ENCODE measurements around the gene PGF.

PGF gene

DNA sequence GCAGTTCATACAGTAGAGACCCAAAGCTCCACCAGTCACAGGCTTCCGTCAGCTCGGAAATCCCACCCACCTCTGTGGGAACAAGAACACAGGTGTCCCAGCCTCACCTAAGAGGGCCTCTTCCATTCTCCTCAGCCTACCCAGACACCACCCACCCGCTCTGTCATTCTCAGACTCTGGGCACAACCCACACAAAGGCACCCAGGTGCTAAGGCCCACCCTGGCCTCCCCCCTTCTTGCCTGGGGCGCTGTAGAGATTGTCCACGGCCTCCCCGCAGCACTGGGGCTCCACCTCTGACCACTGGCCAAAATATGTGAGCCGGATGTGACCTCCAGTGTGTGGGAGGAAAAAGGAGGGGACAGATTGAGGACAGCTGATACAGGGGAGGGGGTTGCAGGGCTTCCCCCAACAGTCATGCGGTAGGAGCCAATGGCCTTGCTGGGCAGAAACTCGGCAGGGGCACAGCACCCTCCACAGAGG is 46.5 kb downstream of the PGF start:
- Histone ChIP-seq H3K9me3 (ENCODE audit: insufficient read depth, low read length) (no peaks in the 10 kb centered on the region), H3K4me3 (ENCODE audit: insufficient read length, low read depth) (no peak overlapping the region), H3K36me3 (ENCODE audit: insufficient read depth, insufficient read length, low read length) (peaks cover 29% of the 10 kb centered on the region), H3K27me3 (ENCODE audit: insufficient read depth, insufficient read length) (no peaks in the 10 kb centered on the region), H3K4me1 (ENCODE audit: insufficient read depth, insufficient read length) (no peaks in the 10 kb centered on the region), H3K9ac (ENCODE audit: insufficient read length, low read depth) (no peak overlapping the region)
- DNase-seq (ENCODE audit: low read depth, low spot score): no peak
- TF ChIP-seq ZNF274 (IDR thresholded peaks at IDR 0.05; ENCODE audit: low read depth, low read length) (no peak), SUZ12 (IDR thresholded peaks at IDR 0.05; ENCODE audit: extremely low read depth, insufficient read depth, insufficient read length) (no peak), YY1 (IDR thresholded peaks at IDR 0.05; ENCODE audit: insufficient read depth, insufficient read length) (no peak)

DNA sequence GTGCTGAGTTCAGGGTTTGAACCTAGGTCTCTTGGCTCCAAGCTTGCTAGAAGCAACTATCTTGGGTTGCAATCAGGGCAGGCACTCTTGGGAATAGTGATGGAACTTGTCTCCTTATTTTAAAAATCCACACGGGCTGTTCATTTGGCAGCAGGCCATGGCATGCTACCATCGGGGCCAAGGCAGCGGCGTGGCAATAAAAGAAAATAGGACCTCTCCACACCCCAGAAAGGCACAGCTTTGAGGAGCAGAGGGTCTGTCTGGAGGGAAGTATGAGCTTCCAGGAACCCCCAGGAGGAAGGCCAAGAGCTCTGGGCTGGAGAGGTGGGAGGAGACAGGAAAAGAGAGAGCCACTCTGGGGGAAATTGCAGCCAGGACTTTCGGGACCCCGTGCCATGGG is 47.7 kb downstream of the PGF start:
- peaks cover 2% of the 10 kb centered on the region for H3K4me1 ChIP-seq (ENCODE audit: insufficient read depth, insufficient read length)
- H3K36me3 ChIP-seq (ENCODE audit: insufficient read depth, insufficient read length, low read length): peaks cover 39% of the 10 kb centered on the region
- TF ChIP-seq ZNF274 (IDR thresholded peaks at IDR 0.05; ENCODE audit: low read depth, low read length) (no peak), SUZ12 (IDR thresholded peaks at IDR 0.05; ENCODE audit: extremely low read depth, insufficient read depth, insufficient read length) (no peak), YY1 (IDR thresholded peaks at IDR 0.05; ENCODE audit: insufficient read depth, insufficient read length) (no peak)
- no peak overlapping the region for H3K4me3 ChIP-seq (ENCODE audit: insufficient read length, low read depth)
- H3K27me3 ChIP-seq (ENCODE audit: insufficient read depth, insufficient read length): no peaks in the 10 kb centered on the region
- no peak overlapping the region for H3K9ac ChIP-seq (ENCODE audit: insufficient read length, low read depth)
- no peaks in the 10 kb centered on the region for H3K9me3 ChIP-seq (ENCODE audit: insufficient read depth, low read length)
- DNase-seq (ENCODE audit: low read depth, low spot score): no peak

DNA sequence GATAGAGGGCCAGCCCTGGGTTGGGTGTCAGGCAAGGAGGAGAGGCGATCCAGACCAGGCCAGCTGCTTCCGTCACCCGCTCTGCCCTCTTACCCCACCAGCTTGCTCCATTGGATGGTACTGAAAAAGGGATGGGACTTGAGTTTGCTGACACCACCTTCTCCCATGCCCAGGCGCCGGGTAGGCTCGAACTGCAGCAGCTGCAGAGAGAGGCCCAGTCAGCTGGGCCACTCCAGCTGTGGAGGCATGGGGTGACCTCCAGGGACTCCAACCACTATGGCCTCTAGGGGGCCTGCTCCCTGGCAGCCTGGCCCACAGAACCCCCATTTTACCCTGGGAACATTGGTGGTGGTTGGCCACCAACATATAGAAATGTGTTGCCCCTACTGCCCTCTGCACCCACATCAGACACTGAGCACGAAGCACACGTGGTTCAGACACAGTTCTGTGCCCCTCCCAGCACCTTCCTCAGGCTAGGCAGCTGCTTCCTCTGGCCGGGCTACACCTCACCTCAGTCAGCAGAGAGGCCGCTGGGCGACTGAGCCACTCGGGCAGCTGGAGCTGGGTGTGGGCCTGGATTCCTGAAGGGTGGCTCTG is 48.4 kb downstream of the PGF start:
- Histone ChIP-seq H3K9ac (ENCODE audit: insufficient read length, low read depth) (no peak overlapping the region), H3K27me3 (ENCODE audit: insufficient read depth, insufficient read length) (no peaks in the 10 kb centered on the region), H3K4me1 (ENCODE audit: insufficient read depth, insufficient read length) (peaks cover 2% of the 10 kb centered on the region), H3K36me3 (ENCODE audit: insufficient read depth, insufficient read length, low read length) (peaks cover 46% of the 10 kb centered on the region), H3K4me3 (ENCODE audit: insufficient read length, low read depth) (no peak overlapping the region), H3K9me3 (ENCODE audit: insufficient read depth, low read length) (no peaks in the 10 kb centered on the region)
- DNase-seq (ENCODE audit: low read depth, low spot score): no peak
- TF ChIP-seq ZNF274 (IDR thresholded peaks at IDR 0.05; ENCODE audit: low read depth, low read length): no peak
- TF ChIP-seq SUZ12 (IDR thresholded peaks at IDR 0.05; ENCODE audit: extremely low read depth, insufficient read depth, insufficient read length): no peak
- no peak for TF ChIP-seq YY1 (IDR thresholded peaks at IDR 0.05; ENCODE audit: insufficient read depth, insufficient read length)

DNA sequence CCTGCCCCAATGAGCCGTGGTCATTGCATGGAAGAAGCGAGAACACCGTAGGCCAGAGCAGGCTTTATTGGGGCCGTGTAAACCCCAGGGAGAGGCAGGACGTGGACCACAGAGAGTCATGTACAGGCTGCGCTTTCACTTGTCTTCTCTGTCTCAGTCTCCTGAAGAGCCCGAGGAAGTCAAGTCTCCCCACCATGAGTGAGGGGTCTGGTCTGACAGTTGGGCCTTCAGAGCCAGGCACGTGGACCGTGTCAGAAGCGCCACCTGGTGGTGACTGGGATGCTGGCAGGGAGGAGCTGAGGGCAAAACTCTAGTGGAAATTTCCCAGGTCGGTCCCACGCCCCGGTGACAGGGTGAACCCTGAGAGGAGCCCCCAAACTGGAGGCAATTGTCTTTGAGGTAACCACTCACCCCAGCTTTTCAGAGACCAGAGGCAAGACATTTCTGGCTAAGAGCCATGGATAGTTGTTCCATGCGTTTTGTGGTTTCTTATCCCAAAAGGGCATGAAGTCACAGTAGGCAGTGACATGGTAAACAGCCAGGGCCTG is 49.7 kb downstream of the PGF start:
- Histone ChIP-seq H3K9me3 (ENCODE audit: insufficient read depth, low read length) (no peaks in the 10 kb centered on the region), H3K27me3 (ENCODE audit: insufficient read depth, insufficient read length) (no peaks in the 10 kb centered on the region), H3K4me1 (ENCODE audit: insufficient read depth, insufficient read length) (peaks cover 2% of the 10 kb centered on the region), H3K9ac (ENCODE audit: insufficient read length, low read depth) (no peak overlapping the region), H3K4me3 (ENCODE audit: insufficient read length, low read depth) (no peak overlapping the region), H3K36me3 (ENCODE audit: insufficient read depth, insufficient read length, low read length) (peaks cover 60% of the 10 kb centered on the region)
- TF ChIP-seq SUZ12 (IDR thresholded peaks at IDR 0.05; ENCODE audit: extremely low read depth, insufficient read depth, insufficient read length): no peak
- no peak for TF ChIP-seq ZNF274 (IDR thresholded peaks at IDR 0.05; ENCODE audit: low read depth, low read length)
- no peak for DNase-seq (ENCODE audit: low read depth, low spot score)

DNA sequence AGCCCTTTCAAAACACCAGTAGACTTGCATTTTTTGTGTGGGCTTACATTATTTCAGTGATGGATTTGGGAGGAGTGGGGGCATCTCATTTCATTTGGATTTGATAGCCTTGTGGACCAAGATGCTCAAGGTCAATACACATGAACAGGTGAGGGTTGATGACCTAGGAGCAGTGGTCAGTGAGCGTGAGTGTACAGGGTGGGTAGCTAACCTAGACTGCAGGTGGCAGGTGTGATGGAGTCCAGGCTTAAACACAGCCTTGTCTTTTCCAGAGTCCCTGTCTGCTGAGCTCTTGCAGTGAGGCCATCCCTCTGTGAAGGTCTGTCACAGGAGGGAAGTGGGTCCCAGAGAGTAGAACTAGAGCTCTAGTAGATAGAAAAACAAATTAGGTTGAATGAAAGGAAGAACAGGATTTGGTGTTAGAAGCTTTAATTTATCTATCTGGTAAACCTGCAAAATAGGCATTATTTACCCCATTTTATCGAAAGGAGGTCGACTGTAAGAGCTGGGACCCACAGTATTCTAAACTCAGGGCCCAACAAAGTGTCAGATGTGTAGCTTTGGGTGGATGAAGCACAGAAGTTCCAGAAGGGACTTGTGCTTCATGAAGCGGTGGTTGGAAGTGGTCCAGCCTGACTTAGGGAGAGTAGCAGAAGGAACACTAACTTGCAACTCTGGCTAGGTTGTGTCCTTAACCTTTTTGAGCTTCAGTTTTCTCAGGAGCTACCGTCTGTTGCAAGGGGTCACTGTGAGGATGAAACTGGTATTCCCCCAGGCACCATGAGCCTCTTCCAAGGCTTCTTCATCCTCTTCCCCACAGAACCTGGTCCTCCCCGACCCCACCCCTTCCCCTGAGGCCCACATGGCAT is 50.5 kb downstream of the PGF start:
- Histone ChIP-seq H3K9me3 (ENCODE audit: insufficient read depth, low read length) (no peaks in the 10 kb centered on the region), H3K4me1 (ENCODE audit: insufficient read depth, insufficient read length) (peaks cover 2% of the 10 kb centered on the region), H3K4me3 (ENCODE audit: insufficient read length, low read depth) (no peak overlapping the region), H3K9ac (ENCODE audit: insufficient read length, low read depth) (no peak overlapping the region), H3K36me3 (ENCODE audit: insufficient read depth, insufficient read length, low read length) (peaks cover 68% of the 10 kb centered on the region), H3K27me3 (ENCODE audit: insufficient read depth, insufficient read length) (no peaks in the 10 kb centered on the region)
- no peak for DNase-seq (ENCODE audit: low read depth, low spot score)
- no peak for TF ChIP-seq SUZ12 (IDR thresholded peaks at IDR 0.05; ENCODE audit: extremely low read depth, insufficient read depth, insufficient read length)
- no peak for TF ChIP-seq ZNF274 (IDR thresholded peaks at IDR 0.05; ENCODE audit: low read depth, low read length)
- TF ChIP-seq YY1 (IDR thresholded peaks at IDR 0.05; ENCODE audit: insufficient read depth, insufficient read length): no peak

DNA sequence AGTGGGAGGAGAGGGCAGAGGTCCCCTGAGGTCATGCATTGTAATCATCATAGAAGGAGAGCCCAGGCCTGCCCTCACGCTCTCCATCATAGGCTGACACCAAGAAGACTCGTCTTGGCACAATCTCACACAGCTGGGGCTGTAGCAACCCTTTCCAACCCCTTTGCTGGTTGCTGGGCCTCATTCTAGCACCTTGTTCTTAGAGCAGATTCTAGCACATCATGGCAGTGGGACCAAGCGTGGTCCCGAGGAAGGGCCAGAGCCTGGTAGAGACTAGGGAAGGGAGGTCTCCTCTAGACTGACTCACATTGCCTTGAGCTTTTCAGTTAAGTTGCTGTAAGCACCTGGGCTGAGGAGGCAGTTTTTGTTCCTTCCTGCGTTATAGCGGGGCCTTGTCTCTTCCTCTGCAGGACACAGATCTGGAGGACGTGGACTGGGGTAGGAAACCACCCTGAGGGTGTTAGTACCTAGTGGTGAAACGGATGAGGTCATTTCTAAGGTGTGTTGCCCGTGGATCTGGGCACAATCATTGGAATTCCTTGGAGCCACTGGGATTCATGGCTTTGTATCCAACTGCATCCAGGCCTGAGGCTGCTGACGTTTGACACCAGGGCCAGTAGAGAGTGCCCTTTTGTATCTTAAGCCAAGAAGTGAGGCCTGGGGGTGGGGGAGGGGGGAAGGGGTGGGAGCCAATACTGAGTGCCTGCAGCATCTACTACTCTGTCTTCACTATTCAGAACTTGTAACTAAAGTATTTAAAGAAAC is 52.3 kb downstream of the PGF start:
- H3K9ac ChIP-seq (ENCODE audit: insufficient read length, low read depth): no peak overlapping the region
- TF ChIP-seq SUZ12 (IDR thresholded peaks at IDR 0.05; ENCODE audit: extremely low read depth, insufficient read depth, insufficient read length) (no peak), ZNF274 (IDR thresholded peaks at IDR 0.05; ENCODE audit: low read depth, low read length) (no peak), YY1 (IDR thresholded peaks at IDR 0.05; ENCODE audit: insufficient read depth, insufficient read length) (no peak)
- peaks cover 85% of the 10 kb centered on the region for H3K36me3 ChIP-seq (ENCODE audit: insufficient read depth, insufficient read length, low read length)
- no peaks in the 10 kb centered on the region for H3K27me3 ChIP-seq (ENCODE audit: insufficient read depth, insufficient read length)
- no peak for DNase-seq (ENCODE audit: low read depth, low spot score)
- peaks cover 2% of the 10 kb centered on the region for H3K4me1 ChIP-seq (ENCODE audit: insufficient read depth, insufficient read length)
- H3K9me3 ChIP-seq (ENCODE audit: insufficient read depth, low read length): no peaks in the 10 kb centered on the region
- no peak overlapping the region for H3K4me3 ChIP-seq (ENCODE audit: insufficient read length, low read depth)
